ENCODE data around the gene PPAN. TPM values are rescaled to one million over a fixed set of nuclear protein-coding genes. Genes with fewer than 3 reads are reported as not detected.

The PPAN gene
- total RNA-seq, 8 experiments from 2014 or later, result 27.2 to 92.1 (median 47.3) TPM

Other genes starting within 250 kb of the PPAN start
- 10 to 100 TPM in 6 of 8 experiments, 1 to 10 TPM in 2; 2.1 to 53.1 (median 32.9) TPM for gene OLFM2, start 169.8 kb upstream of the PPAN start, total RNA-seq
- 1 to 10 TPM in 1 of 8 experiments, under 1 TPM in 5, not detected in 2; 0.07 to 5.3 (median 0.19) TPM for gene COL5A3, start 95.9 kb upstream of the PPAN start, total RNA-seq
- gene RDH8, start 92.9 kb upstream of the PPAN start, total RNA-seq, result 1 to 10 TPM in 1 of 8 experiments, under 1 TPM in 2, not detected in 5; 0.37 to 2.2 (median 0.97) TPM
- 10 to 100 TPM in 4 of 8 experiments, 1 to 10 TPM in 4; 2.2 to 29.4 (median 12.0) TPM for gene SHFL, start 20.0 kb upstream of the PPAN start, total RNA-seq
- 1 to 10 TPM in 2 of 8 experiments, under 1 TPM in 6; 0.11 to 1.2 (median 0.35) TPM for gene ANGPTL6, start 3.7 kb upstream of the PPAN start, total RNA-seq
- 10 to 100 TPM in 3 of 8 experiments, 1 to 10 TPM in 5; 2.1 to 12.2 (median 4.9) TPM for gene P2RY11, start 5.3 kb downstream of the PPAN start, total RNA-seq
- 100 to 1,000 TPM; 180 to 352 (median 242) TPM for gene EIF3G, start 13.5 kb downstream of the PPAN start, total RNA-seq
- 10 to 100 TPM; 16.9 to 92.4 (median 37.4) TPM for gene DNMT1, start 88.6 kb downstream of the PPAN start, total RNA-seq
- 10 to 100 TPM in 4 of 8 experiments, 1 to 10 TPM in 4; 1.5 to 14.8 (median 10.1) TPM for gene S1PR2, start 125.0 kb downstream of the PPAN start, total RNA-seq
- 10 to 100 TPM; 17.9 to 80.5 (median 34.4) TPM for gene MRPL4, start 145.9 kb downstream of the PPAN start, total RNA-seq
- gene ICAM1, start 164.8 kb downstream of the PPAN start, total RNA-seq, result 10 to 100 TPM in 4 of 8 experiments, 1 to 10 TPM in 2, under 1 TPM in 2; 0.22 to 72.6 (median 9.7) TPM
- under 1 TPM in 1 of 8 experiments, not detected in 7; 0.14 TPM for gene ICAM4, start 180.6 kb downstream of the PPAN start, total RNA-seq
- gene ICAM5, start 183.6 kb downstream of the PPAN start, total RNA-seq, result 10 to 100 TPM in 2 of 8 experiments, 1 to 10 TPM in 5, under 1 TPM in 1; 0.71 to 33.1 (median 4.8) TPM
- gene ZGLP1, start 203.5 kb downstream of the PPAN start, total RNA-seq, result 1 to 10 TPM; 3.4 to 7.2 (median 4.4) TPM
- 10 to 100 TPM; 12.7 to 37.8 (median 18.8) TPM for gene FDX2, start 209.7 kb downstream of the PPAN start, total RNA-seq
- 10 to 100 TPM in 3 of 8 experiments, 1 to 10 TPM in 5; 4.3 to 31.8 (median 8.1) TPM for gene RAVER1, start 227.2 kb downstream of the PPAN start, total RNA-seq
- gene ICAM3, start 233.3 kb downstream of the PPAN start, total RNA-seq, result 1 to 10 TPM in 7 of 8 experiments, under 1 TPM in 1; 0.73 to 3.5 (median 2.2) TPM